SK-N-SH (cell line): ENCODE data around the gene MXRA8. TPM values are rescaled to one million over a fixed set of nuclear protein-coding genes. Genes with fewer than 3 reads are reported as not detected.
A peak's percentile ranks its signal among the peaks of the same experiment; 100 is the strongest.

ENCODE experiments used
- CTCF ChIA-PET: fragments of 300-600, 350-600 bp; formaldehyde crosslinking; extraction: SDS; loops from one replicate; lab custom pipeline; 2021; lab: Yijun Ruan, JAX
- POLR2A ChIA-PET: fragments of 350-600 bp; sonication (Branson Sonifier 250); formaldehyde crosslinking; extraction: SDS; loops from one replicate; lab custom pipeline; 2020; ENCODE audit warnings: antibody characterized with exemption, inconsistent platforms; lab: Yijun Ruan, JAX
- DNase-seq: peaks from one replicate; pipeline ENCODE4 v3.0.0; 2012
- H2AFZ ChIP-seq: fragments of 200-600 bp; sonication (generic); 2 replicates; pipeline ENCODE4 v1.8.1; 2016; ENCODE audit warnings: antibody characterized with exemption, mild to moderate bottlenecking, low read depth
- H3F3A ChIP-seq: fragments of 200-600 bp; sonication (generic); replicated peaks from 2 replicates; pipeline ENCODE3; 2016; ENCODE audit warnings: antibody characterized with exemption, mild to moderate bottlenecking; ENCODE audit not compliant: insufficient read depth
- H3K27ac ChIP-seq, 2 experiments: fragments of 200-500 bp in 1 of 2; fragments of 200-600 bp in 1 of 2; sonication (Bioruptor generic) in 1 of 2; sonication (generic), shearing (Covaris generic) in 1 of 2; 2 replicates each; pipeline versions ENCODE4 v1.5.1 to v1.6.1; 2014 to 2016; ENCODE audit warnings: low read depth in 2 of 2, inconsistent platforms in 1 of 2, low read length in 1 of 2, mild to moderate bottlenecking in 1 of 2, mixed read lengths in 1 of 2
- H3K27me3 ChIP-seq: fragments of 200-600 bp; sonication (generic), shearing (Covaris generic); 2 replicates; pipeline ENCODE4 v1.6.1; 2016; ENCODE audit warnings: mixed run types; ENCODE audit not compliant: insufficient read depth
- H3K36me3 ChIP-seq, 2 experiments: fragments of 200-500 bp in 1 of 2; fragments of 200-600 bp in 1 of 2; sonication (Bioruptor generic) in 1 of 2; sonication (generic) in 1 of 2; replicated peaks in 1 of 2; 2 replicates each; pipeline versions ENCODE3 to v1.5.1; 2014 to 2016; ENCODE audit warnings: low read length in 1 of 2, mild to moderate bottlenecking in 1 of 2; ENCODE audit not compliant: insufficient read depth in 2 of 2, control insufficient read depth in 1 of 2
- H3K4me1 ChIP-seq, 2 experiments: fragments of 200-500 bp in 1 of 2; fragments of 200-600 bp in 1 of 2; sonication (Bioruptor generic) in 1 of 2; sonication (generic), shearing (Covaris generic) in 1 of 2; 2 replicates each; pipeline versions ENCODE4 v1.5.1 to v1.6.1; 2014 to 2016; ENCODE audit warnings: low read depth in 1 of 2, low read length in 1 of 2, mixed run types in 1 of 2; ENCODE audit not compliant: insufficient read depth in 2 of 2, control insufficient read depth in 1 of 2
- H3K4me2 ChIP-seq: fragments of 200-600 bp; sonication (generic), shearing (Covaris generic); 2 replicates; pipeline ENCODE4 v1.6.1; 2017; ENCODE audit warnings: mixed run types
- H3K4me3 ChIP-seq, 2 experiments: fragments of 200-500 bp in 1 of 2; fragments of 200-600 bp in 1 of 2; sonication (Bioruptor generic) in 1 of 2; sonication (generic), shearing (Covaris generic) in 1 of 2; 2 replicates each; pipeline versions ENCODE4 v1.5.1 to v1.8.1; 2014 to 2016; ENCODE audit warnings: low read depth in 2 of 2, inconsistent platforms in 1 of 2, low read length in 1 of 2, mild to moderate bottlenecking in 1 of 2, mixed read lengths in 1 of 2, moderate library complexity in 1 of 2
- H3K79me2 ChIP-seq: fragments of 200-600 bp; sonication (generic); 2 replicates; pipeline ENCODE4 v1.8.1; 2017; ENCODE audit warnings: mild to moderate bottlenecking; ENCODE audit not compliant: insufficient read depth
- H3K9ac ChIP-seq: fragments of 200-600 bp; sonication (generic); 2 replicates; pipeline ENCODE4 v1.6.1; 2017; ENCODE audit warnings: mixed run types
- H3K9me2 ChIP-seq: fragments of 200-600 bp; sonication (generic); 2 replicates; pipeline ENCODE4 v1.6.1; 2017; ENCODE audit warnings: mixed run types
- H3K9me3 ChIP-seq: fragments of 200-600 bp; sonication (generic); 2 replicates; pipeline ENCODE4 v1.6.1; 2017; ENCODE audit warnings: mixed run types, mild to moderate bottlenecking, moderate library complexity
- H4K20me1 ChIP-seq: fragments of 200-600 bp; sonication (generic); 2 replicates; pipeline ENCODE4 v1.6.1; 2017; ENCODE audit warnings: mild to moderate bottlenecking, mixed run types; ENCODE audit not compliant: insufficient read depth
- CTCF ChIP-seq: fragments of 200-600 bp; sonication (generic); IDR thresholded peaks from 2 replicates; pipeline ENCODE4 v1.6.1; 2017; ENCODE audit warnings: antibody characterized with exemption, mild to moderate bottlenecking, moderate library complexity
- EP300 ChIP-seq, 2 experiments: IDR thresholded peaks; 2 replicates each; pipeline versions ENCODE4 v1.4.0 to v1.6.1; 2012; ENCODE audit warnings: borderline replicate concordance in 1 of 2, low read depth in 1 of 2, low read length in 1 of 2
- FOSL2 ChIP-seq: IDR thresholded peaks from 2 replicates; pipeline ENCODE4 v1.4.0; 2012; ENCODE audit warnings: low read depth, mild to moderate bottlenecking, moderate library complexity, borderline replicate concordance
- FOXM1 ChIP-seq: IDR thresholded peaks from 2 replicates; pipeline ENCODE4 v1.4.0; 2012; ENCODE audit warnings: low read depth, mild to moderate bottlenecking
- GABPA ChIP-seq: IDR thresholded peaks from 2 replicates; pipeline ENCODE4 v1.4.0; 2012; ENCODE audit warnings: low read depth, mild to moderate bottlenecking
- MAX ChIP-seq: IDR thresholded peaks from 2 replicates; pipeline ENCODE4 v1.4.0; 2012; ENCODE audit warnings: low read depth
- MEF2A ChIP-seq: IDR thresholded peaks from 2 replicates; pipeline ENCODE4 v1.4.0; 2012; ENCODE audit warnings: low read depth, borderline replicate concordance
- MXI1 ChIP-seq: IDR thresholded peaks from 2 replicates; pipeline ENCODE4 v1.6.1; 2012; ENCODE audit warnings: mild to moderate bottlenecking, low read depth, low read length, improper control_type of control experiment
- NRF1 ChIP-seq: IDR thresholded peaks from 2 replicates; pipeline ENCODE4 v1.6.1; 2012; ENCODE audit warnings: low read depth, mild to moderate bottlenecking, low read length
- RAD21 ChIP-seq: IDR thresholded peaks from 2 replicates; pipeline ENCODE4 v1.6.1; 2012; ENCODE audit warnings: mild to moderate bottlenecking, low read length
- REST ChIP-seq: IDR thresholded peaks from 2 replicates; pipeline ENCODE4 v1.6.1; 2012; ENCODE audit warnings: mild to moderate bottlenecking, low read depth, low read length, moderate library complexity
- RFX5 ChIP-seq: IDR thresholded peaks from 2 replicates; pipeline ENCODE4 v1.6.1; 2012; ENCODE audit warnings: mild to moderate bottlenecking, improper control_type of control experiment, low read length
- TCF12 ChIP-seq: IDR thresholded peaks from 2 replicates; pipeline ENCODE4 v1.4.0; 2012
- TEAD4 ChIP-seq: IDR thresholded peaks from 2 replicates; pipeline ENCODE4 v1.4.0; 2012; ENCODE audit warnings: mild to moderate bottlenecking, borderline replicate concordance; ENCODE audit not compliant: insufficient read depth
- USF1 ChIP-seq: IDR thresholded peaks from 2 replicates; pipeline ENCODE4 v1.4.0; 2012; ENCODE audit warnings: low read depth, borderline replicate concordance
- ZBTB33 ChIP-seq: IDR thresholded peaks from 2 replicates; pipeline ENCODE4 v1.4.0; 2012; ENCODE audit warnings: low read depth, borderline replicate concordance
- WGBS: methylation state at CpG from one replicate; pipeline ENCODE4 v1.1.6; 2017; ENCODE audit warnings: low lambda C conversion rate; 5-methylcytosine and 5-hydroxymethylcytosine counted together
- polyA plus RNA-seq, 3 experiments: library from polyadenylated mRNA; depleted of rRNA; stranded (reverse); fragments of >200 nt; gene quantifications; 2 replicates each; pipeline ENCODE4 v1.2.3, GENCODE V29; 2012

The MXRA8 gene
- polyA plus RNA-seq, 1 of the 3 experiments (the other 2 are of a cell fraction), result 2.5 TPM

GRCh38 chr1:1364266-1364665 is 5.9 kb upstream of the MXRA8 start:
- Histone ChIP-seq H3K9ac (no peak overlapping the region), H3K27me3 (no peaks in the 10 kb centered on the region), H3K36me3 (no peaks in the 10 kb centered on the region), H3F3A (peaks cover 11% of the 10 kb centered on the region), H3K4me2 (no peak overlapping the region), H3K9me2 (no peaks in the 10 kb centered on the region), H4K20me1 (no peaks in the 10 kb centered on the region), H3K27ac (no peak overlapping the region), H3K4me1 (peaks cover 16 to 22% of the 10 kb centered on the region in 2 experiments; a peak in 3 of 4 replicates), H3K4me3 (no peak overlapping the region), H3K79me2 (no peaks in the 10 kb centered on the region), H2AFZ (no peak overlapping the region), H3K9me3 (no peaks in the 10 kb centered on the region)
- ChIA-PET CTCF (interaction anchor here (1.6 kb wide), 1 partner anchor 35 kb away, joined by 3 read pairs; the partner anchor contains the start of gene CCNL2), POLR2A (no interaction called here)
- DNase-seq, result no peak
- TF ChIP-seq FOSL2 (no peak), MEF2A (no peak), RFX5 (no peak), MAX (no peak), USF1 (no peak), ZBTB33 (no peak), REST (no peak), RAD21 (no peak), TCF12 (no peak), FOXM1 (no peak)
- 84% methylated on average over 13 of the region's 14 CpGs for WGBS

GRCh38 chr1:1361982-1362423 is 3.6 kb upstream of the MXRA8 start:
- Histone ChIP-seq H3K36me3 (no peaks in the 10 kb centered on the region), H3K79me2 (no peaks in the 10 kb centered on the region), H2AFZ (no peak overlapping the region), H3K4me2 (no peak overlapping the region), H3K9ac (no peak overlapping the region), H3K4me1 (peaks cover 20 to 36% of the 10 kb centered on the region in 2 experiments; a peak in 3 of 4 replicates), H3K27me3 (no peaks in the 10 kb centered on the region), H3K27ac (peak overlapping the region in 1 of 2 experiments; percentile 24; a peak in 2 of 4 replicates), H3F3A (peaks cover 11% of the 10 kb centered on the region), H4K20me1 (no peaks in the 10 kb centered on the region), H3K4me3 (no peak overlapping the region), H3K9me2 (no peaks in the 10 kb centered on the region), H3K9me3 (no peaks in the 10 kb centered on the region)
- 71% methylated on average over 12 of the region's 13 CpGs for WGBS
- POLR2A ChIA-PET, result no interaction called here
- CTCF ChIA-PET, result interaction anchor here (2.0 kb wide), 1 partner anchor 10 kb away, joined by 11 read pairs; no protein-coding TSS in a partner anchor
- DNase-seq, result no peak
- no peak for TF ChIP-seq MAX
- no peak for TF ChIP-seq FOSL2
- TF ChIP-seq NRF1, result no peak
- TF ChIP-seq RFX5, result no peak
- TF ChIP-seq MXI1, result no peak
- TF ChIP-seq GABPA, result no peak
- no peak for TF ChIP-seq TEAD4
- no peak for TF ChIP-seq MEF2A
- no peak for TF ChIP-seq CTCF
- TF ChIP-seq EP300 (IDR thresholded peaks at IDR 0.05; ENCODE audit: borderline replicate concordance in 1 of 2, low read depth in 1 of 2, low read length in 1 of 2), result no peak
